ENCODE measurements around the gene FAM168A.

FAM168A gene

GRCh38 chr11:73506038-73506437 lies 91.9 kb downstream of the FAM168A start:
- TF ChIP-seq ZC3H10 (CRISPR knock-in tag; IDR thresholded peaks at IDR 0.05), result no peak
- TF ChIP-seq RARB (CRISPR knock-in tag; IDR thresholded peaks at IDR 0.05), result no peak
- TF ChIP-seq POU6F1 (CRISPR knock-in tag; IDR thresholded peaks at IDR 0.05; ENCODE audit: borderline replicate concordance, low read depth), result no peak
- TF ChIP-seq OSR1 (CRISPR knock-in tag; IDR thresholded peaks at IDR 0.05), result no peak
- TF ChIP-seq TCF4 (CRISPR knock-in tag; IDR thresholded peaks at IDR 0.05; ENCODE audit: borderline replicate concordance), result no peak
- TF ChIP-seq CSRNP3 (CRISPR knock-in tag; IDR thresholded peaks at IDR 0.05), result no peak
- TF ChIP-seq CSDC2 (CRISPR knock-in tag; IDR thresholded peaks at IDR 0.05), result no peak
- no peak for TF ChIP-seq ZNF565 (CRISPR knock-in tag; conservative IDR thresholded peaks at IDR 0.05; ENCODE audit: low read depth)
- no peak for TF ChIP-seq PATZ1 (CRISPR knock-in tag; IDR thresholded peaks at IDR 0.05; ENCODE audit: borderline replicate concordance)
- no peak for TF ChIP-seq ZNF70 (CRISPR knock-in tag; IDR thresholded peaks at IDR 0.05)
- TF ChIP-seq ARNTL (CRISPR knock-in tag; IDR thresholded peaks at IDR 0.05; ENCODE audit: borderline replicate concordance, low read depth), result no peak
- no peak for TF ChIP-seq CREB5 (CRISPR knock-in tag; IDR thresholded peaks at IDR 0.05; ENCODE audit: low read depth)
- no peak for TF ChIP-seq TSHZ2 (CRISPR knock-in tag; IDR thresholded peaks at IDR 0.05)
- TF ChIP-seq TOX (CRISPR knock-in tag; IDR thresholded peaks at IDR 0.05; ENCODE audit: borderline replicate concordance), result no peak

GRCh38 chr11:73498343-73498742 lies 99.6 kb downstream of the FAM168A start:
- no peak for ATAC-seq
- TF ChIP-seq SNAI2 (CRISPR knock-in tag; IDR thresholded peaks at IDR 0.05) (no peak), ZNF70 (CRISPR knock-in tag; IDR thresholded peaks at IDR 0.05) (no peak), RARB (CRISPR knock-in tag; IDR thresholded peaks at IDR 0.05) (no peak), PATZ1 (CRISPR knock-in tag; IDR thresholded peaks at IDR 0.05; ENCODE audit: borderline replicate concordance) (no peak), ISL1 (CRISPR knock-in tag; IDR thresholded peaks at IDR 0.05) (no peak), TCF4 (CRISPR knock-in tag; IDR thresholded peaks at IDR 0.05; ENCODE audit: borderline replicate concordance) (no peak), BACH2 (CRISPR knock-in tag; IDR thresholded peaks at IDR 0.05; ENCODE audit: borderline replicate concordance) (no peak)

More at GRCh38 chr11:73506038-73506437, 91.9 kb downstream of the FAM168A start:
- no peak for ATAC-seq

GRCh38 chr11:73496134-73496533 lies 101.8 kb downstream of the FAM168A start:
- no peak for ATAC-seq
- TF ChIP-seq PATZ1 (CRISPR knock-in tag; IDR thresholded peaks at IDR 0.05; ENCODE audit: borderline replicate concordance), result no peak
- TF ChIP-seq ZNF565 (CRISPR knock-in tag; conservative IDR thresholded peaks at IDR 0.05; ENCODE audit: low read depth), result no peak
